HepG2 (cell line): ENCODE results near the gene NDRG2. TPM values are rescaled to one million over a fixed set of nuclear protein-coding genes. Genes with fewer than 3 reads are reported as not detected.

Experiments used
- PHF21A ChIP-seq: sonication (generic); formaldehyde crosslinking; IDR thresholded peaks from 2 replicates; pipeline ENCODE4 v1.5.0; 2020; ENCODE audit warnings: mild to moderate bottlenecking, missing genetic modification reagents
- ZNF616 ChIP-seq: sonication (generic); formaldehyde crosslinking; IDR thresholded peaks from 2 replicates; pipeline ENCODE4 v1.5.0; 2020; ENCODE audit warnings: low read depth, mild to moderate bottlenecking, missing genetic modification reagents
- polyA plus RNA-seq, 8 experiments: library from polyadenylated mRNA; depleted of rRNA in 3 of 8; stranded (reverse) in 7 of 8; unstranded in 1 of 8; fragments of >200 nt; fragmentation: Illumina TruSeq in 4 of 8; extraction: Trizol in 4 of 8; gene quantifications; 2 replicates each; pipeline versions ENCODE4 v1.2.1 to v1.2.3, GENCODE V29; 2011 to 2016; ENCODE audit warnings: low read depth in 4 of 8, missing spikeins in 1 of 8, mixed read lengths in 1 of 8; ENCODE audit not compliant: insufficient read depth in 1 of 8
- total RNA-seq, 5 experiments: library from RNA; depleted of rRNA; stranded (reverse); fragments of >200 nt; fragmentation: Illumina TruSeq; extraction: Trizol; gene quantifications; 2 replicates each; pipeline ENCODE4 v1.2.3, GENCODE V29; 2016; ENCODE audit warnings: low read depth in 1 of 5
- TF ChIP-seq, protein P1 (sequence below), 2 experiments: sonication (generic) in 1 of 2; formaldehyde crosslinking in 1 of 2; IDR thresholded peaks; 2 replicates each; pipeline versions ENCODE4 v1.4.0 to v1.6.1; 2016 to 2020; ENCODE audit warnings: borderline replicate concordance in 1 of 2, low read depth in 1 of 2, mild to moderate bottlenecking in 1 of 2, missing genetic modification reagents in 1 of 2
- TF ChIP-seq, protein P2 (sequence below): sonication (generic); formaldehyde crosslinking; IDR thresholded peaks from 2 replicates; pipeline ENCODE4 v1.5.1; 2020; ENCODE audit warnings: mild to moderate bottlenecking, missing genetic modification reagents, borderline replicate concordance
- TF ChIP-seq, protein P3 (sequence below), 2 experiments: sonication (generic) in 1 of 2; formaldehyde crosslinking in 1 of 2; IDR thresholded peaks; 2 replicates each; pipeline versions ENCODE4 v1.4.0 to v1.6.1; 2018 to 2020; ENCODE audit warnings: missing genetic modification reagents in 2 of 2, borderline replicate concordance in 1 of 2, low read depth in 1 of 2, mild to moderate bottlenecking in 1 of 2, missing biosample characterization in 1 of 2
- TF ChIP-seq, protein P4 (sequence below): sonication (generic); IDR thresholded peaks from 2 replicates; pipeline ENCODE4 v1.6.1; 2016; ENCODE audit warnings: low read depth, borderline replicate concordance
- TF ChIP-seq, protein P5 (sequence below): sonication (generic); formaldehyde crosslinking; IDR thresholded peaks from 2 replicates; pipeline ENCODE4 v1.4.0; 2020; ENCODE audit warnings: missing genetic modification reagents

Gene NDRG2
- total and polyA plus RNA-seq, 2 of the 13 experiments (the other 11 are each of a cell fraction or from before 2014, with no cell fraction given), result 27.2 to 189 TPM

DNA sequence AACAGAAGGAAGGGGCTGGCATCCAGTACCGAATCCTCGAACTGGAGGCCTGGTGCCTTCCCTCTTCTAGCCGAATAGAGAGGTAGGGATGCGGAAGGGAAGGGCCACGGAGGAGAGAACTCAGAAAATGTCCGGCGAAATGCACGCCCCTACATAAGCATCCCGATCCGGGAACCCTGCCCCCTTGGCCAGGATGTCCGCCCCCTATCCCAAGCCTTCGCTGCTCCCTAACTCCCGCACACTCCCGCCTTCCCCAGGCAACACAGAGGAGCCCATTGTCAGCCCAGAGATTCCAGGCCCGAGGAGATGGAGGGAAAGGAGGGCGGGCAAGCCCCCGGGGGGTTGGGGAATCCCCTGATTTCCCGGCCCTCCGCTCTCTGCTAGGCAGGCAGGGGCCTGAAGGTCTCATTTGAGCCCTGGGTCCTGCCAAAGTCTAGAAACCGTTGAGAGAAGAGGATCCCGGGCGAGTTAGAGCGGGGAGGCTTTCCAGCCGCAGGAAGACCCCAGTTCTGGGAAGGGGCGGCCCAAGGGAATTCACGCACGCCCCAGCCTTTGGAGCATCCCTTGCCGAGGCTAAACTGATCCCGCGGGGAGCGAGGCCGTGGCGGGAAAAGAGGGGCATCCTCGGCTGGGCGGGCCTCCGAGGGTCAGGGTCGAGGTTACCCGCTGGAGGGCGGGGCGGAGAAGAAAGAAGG lies 44.7 kb upstream of the NDRG2 start (continued):
- TF ChIP-seq, protein P1, sequence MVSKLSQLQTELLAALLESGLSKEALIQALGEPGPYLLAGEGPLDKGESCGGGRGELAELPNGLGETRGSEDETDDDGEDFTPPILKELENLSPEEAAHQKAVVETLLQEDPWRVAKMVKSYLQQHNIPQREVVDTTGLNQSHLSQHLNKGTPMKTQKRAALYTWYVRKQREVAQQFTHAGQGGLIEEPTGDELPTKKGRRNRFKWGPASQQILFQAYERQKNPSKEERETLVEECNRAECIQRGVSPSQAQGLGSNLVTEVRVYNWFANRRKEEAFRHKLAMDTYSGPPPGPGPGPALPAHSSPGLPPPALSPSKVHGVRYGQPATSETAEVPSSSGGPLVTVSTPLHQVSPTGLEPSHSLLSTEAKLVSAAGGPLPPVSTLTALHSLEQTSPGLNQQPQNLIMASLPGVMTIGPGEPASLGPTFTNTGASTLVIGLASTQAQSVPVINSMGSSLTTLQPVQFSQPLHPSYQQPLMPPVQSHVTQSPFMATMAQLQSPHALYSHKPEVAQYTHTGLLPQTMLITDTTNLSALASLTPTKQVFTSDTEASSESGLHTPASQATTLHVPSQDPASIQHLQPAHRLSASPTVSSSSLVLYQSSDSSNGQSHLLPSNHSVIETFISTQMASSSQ (IDR thresholded peaks at IDR 0.05; ENCODE audit: low read depth), result no peak
- TF ChIP-seq, protein P1 (CRISPR knock-in tag; IDR thresholded peaks at IDR 0.05; ENCODE audit: borderline replicate concordance), result peak; percentile 52; the same call in 1 of the 2 replicates
- TF ChIP-seq PHF21A (CRISPR knock-in tag), result peak; percentile 77
- TF ChIP-seq, protein P2, sequence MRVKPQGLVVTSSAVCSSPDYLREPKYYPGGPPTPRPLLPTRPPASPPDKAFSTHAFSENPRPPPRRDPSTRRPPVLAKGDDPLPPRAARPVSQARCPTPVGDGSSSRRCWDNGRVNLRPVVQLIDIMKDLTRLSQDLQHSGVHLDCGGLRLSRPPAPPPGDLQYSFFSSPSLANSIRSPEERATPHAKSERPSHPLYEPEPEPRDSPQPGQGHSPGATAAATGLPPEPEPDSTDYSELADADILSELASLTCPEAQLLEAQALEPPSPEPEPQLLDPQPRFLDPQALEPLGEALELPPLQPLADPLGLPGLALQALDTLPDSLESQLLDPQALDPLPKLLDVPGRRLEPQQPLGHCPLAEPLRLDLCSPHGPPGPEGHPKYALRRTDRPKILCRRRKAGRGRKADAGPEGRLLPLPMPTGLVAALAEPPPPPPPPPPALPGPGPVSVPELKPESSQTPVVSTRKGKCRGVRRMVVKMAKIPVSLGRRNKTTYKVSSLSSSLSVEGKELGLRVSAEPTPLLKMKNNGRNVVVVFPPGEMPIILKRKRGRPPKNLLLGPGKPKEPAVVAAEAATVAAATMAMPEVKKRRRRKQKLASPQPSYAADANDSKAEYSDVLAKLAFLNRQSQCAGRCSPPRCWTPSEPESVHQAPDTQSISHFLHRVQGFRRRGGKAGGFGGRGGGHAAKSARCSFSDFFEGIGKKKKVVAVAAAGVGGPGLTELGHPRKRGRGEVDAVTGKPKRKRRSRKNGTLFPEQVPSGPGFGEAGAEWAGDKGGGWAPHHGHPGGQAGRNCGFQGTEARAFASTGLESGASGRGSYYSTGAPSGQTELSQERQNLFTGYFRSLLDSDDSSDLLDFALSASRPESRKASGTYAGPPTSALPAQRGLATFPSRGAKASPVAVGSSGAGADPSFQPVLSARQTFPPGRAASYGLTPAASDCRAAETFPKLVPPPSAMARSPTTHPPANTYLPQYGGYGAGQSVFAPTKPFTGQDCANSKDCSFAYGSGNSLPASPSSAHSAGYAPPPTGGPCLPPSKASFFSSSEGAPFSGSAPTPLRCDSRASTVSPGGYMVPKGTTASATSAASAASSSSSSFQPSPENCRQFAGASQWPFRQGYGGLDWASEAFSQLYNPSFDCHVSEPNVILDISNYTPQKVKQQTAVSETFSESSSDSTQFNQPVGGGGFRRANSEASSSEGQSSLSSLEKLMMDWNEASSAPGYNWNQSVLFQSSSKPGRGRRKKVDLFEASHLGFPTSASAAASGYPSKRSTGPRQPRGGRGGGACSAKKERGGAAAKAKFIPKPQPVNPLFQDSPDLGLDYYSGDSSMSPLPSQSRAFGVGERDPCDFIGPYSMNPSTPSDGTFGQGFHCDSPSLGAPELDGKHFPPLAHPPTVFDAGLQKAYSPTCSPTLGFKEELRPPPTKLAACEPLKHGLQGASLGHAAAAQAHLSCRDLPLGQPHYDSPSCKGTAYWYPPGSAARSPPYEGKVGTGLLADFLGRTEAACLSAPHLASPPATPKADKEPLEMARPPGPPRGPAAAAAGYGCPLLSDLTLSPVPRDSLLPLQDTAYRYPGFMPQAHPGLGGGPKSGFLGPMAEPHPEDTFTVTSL (CRISPR knock-in tag), result peak; percentile 55; the same call in 1 of the 2 replicates
- TF ChIP-seq, protein P3, sequence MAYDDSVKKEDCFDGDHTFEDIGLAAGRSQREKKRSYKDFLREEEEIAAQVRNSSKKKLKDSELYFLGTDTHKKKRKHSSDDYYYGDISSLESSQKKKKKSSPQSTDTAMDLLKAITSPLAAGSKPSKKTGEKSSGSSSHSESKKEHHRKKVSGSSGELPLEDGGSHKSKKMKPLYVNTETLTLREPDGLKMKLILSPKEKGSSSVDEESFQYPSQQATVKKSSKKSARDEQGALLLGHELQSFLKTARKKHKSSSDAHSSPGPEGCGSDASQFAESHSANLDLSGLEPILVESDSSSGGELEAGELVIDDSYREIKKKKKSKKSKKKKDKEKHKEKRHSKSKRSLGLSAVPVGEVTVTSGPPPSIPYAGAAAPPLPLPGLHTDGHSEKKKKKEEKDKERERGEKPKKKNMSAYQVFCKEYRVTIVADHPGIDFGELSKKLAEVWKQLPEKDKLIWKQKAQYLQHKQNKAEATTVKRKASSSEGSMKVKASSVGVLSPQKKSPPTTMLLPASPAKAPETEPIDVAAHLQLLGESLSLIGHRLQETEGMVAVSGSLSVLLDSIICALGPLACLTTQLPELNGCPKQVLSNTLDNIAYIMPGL (CRISPR knock-in tag; IDR thresholded peaks at IDR 0.05; ENCODE audit: borderline replicate concordance in 1 of 2, low read depth in 1 of 2), result peak in 1 of 2 experiments; percentile 55; a peak in 2 of 4 replicates
- TF ChIP-seq, protein P4, sequence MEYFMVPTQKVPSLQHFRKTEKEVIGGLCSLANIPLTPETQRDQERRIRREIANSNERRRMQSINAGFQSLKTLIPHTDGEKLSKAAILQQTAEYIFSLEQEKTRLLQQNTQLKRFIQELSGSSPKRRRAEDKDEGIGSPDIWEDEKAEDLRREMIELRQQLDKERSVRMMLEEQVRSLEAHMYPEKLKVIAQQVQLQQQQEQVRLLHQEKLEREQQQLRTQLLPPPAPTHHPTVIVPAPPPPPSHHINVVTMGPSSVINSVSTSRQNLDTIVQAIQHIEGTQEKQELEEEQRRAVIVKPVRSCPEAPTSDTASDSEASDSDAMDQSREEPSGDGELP, result peak; percentile 60; the same call in 1 of the 2 replicates
- 0 out of 2 replicates have a peak, but pooled peaks have one; percentile 23 for TF ChIP-seq ZNF616 (CRISPR knock-in tag)
- TF ChIP-seq, protein P5, sequence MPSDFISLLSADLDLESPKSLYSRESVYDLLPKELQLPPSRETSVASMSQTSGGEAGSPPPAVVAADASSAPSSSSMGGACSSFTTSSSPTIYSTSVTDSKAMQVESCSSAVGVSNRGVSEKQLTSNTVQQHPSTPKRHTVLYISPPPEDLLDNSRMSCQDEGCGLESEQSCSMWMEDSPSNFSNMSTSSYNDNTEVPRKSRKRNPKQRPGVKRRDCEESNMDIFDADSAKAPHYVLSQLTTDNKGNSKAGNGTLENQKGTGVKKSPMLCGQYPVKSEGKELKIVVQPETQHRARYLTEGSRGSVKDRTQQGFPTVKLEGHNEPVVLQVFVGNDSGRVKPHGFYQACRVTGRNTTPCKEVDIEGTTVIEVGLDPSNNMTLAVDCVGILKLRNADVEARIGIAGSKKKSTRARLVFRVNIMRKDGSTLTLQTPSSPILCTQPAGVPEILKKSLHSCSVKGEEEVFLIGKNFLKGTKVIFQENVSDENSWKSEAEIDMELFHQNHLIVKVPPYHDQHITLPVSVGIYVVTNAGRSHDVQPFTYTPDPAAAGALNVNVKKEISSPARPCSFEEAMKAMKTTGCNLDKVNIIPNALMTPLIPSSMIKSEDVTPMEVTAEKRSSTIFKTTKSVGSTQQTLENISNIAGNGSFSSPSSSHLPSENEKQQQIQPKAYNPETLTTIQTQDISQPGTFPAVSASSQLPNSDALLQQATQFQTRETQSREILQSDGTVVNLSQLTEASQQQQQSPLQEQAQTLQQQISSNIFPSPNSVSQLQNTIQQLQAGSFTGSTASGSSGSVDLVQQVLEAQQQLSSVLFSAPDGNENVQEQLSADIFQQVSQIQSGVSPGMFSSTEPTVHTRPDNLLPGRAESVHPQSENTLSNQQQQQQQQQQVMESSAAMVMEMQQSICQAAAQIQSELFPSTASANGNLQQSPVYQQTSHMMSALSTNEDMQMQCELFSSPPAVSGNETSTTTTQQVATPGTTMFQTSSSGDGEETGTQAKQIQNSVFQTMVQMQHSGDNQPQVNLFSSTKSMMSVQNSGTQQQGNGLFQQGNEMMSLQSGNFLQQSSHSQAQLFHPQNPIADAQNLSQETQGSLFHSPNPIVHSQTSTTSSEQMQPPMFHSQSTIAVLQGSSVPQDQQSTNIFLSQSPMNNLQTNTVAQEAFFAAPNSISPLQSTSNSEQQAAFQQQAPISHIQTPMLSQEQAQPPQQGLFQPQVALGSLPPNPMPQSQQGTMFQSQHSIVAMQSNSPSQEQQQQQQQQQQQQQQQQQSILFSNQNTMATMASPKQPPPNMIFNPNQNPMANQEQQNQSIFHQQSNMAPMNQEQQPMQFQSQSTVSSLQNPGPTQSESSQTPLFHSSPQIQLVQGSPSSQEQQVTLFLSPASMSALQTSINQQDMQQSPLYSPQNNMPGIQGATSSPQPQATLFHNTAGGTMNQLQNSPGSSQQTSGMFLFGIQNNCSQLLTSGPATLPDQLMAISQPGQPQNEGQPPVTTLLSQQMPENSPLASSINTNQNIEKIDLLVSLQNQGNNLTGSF (CRISPR knock-in tag), result 0 out of 2 replicates have a peak, but pooled peaks have one; percentile 22
